HL-60 (cell line): ENCODE measurements around the gene CTRL.

Experiments used
- CTCF ChIP-seq: IDR thresholded peaks from one replicate; pipeline ENCODE4 v1.5.1; 2011; ENCODE audit warnings: low read length, control low read depth, inconsistent platforms; ENCODE audit not compliant: insufficient read depth
- GABPA ChIP-seq: IDR thresholded peaks from 2 replicates; pipeline ENCODE4 v1.6.1; 2012; ENCODE audit warnings: low read depth
- POLR2AphosphoS5 ChIP-seq: IDR thresholded peaks from 2 replicates; pipeline ENCODE4 v1.6.1; 2012; ENCODE audit warnings: low read depth
- REST ChIP-seq: IDR thresholded peaks from 2 replicates; pipeline ENCODE4 v1.6.1; 2012; ENCODE audit warnings: low read depth; ENCODE audit not compliant: insufficient replicate concordance

GRCh38 chr16:67959536-67960329 is 28.1 kb upstream of the CTRL start:
- TF ChIP-seq CTCF, result no peak
- TF ChIP-seq POLR2AphosphoS5, result no peak
- no peak for TF ChIP-seq GABPA
- TF ChIP-seq REST, result no peak
